Measurements from ENCODE around the gene USP43.

USP43 gene

GRCh38 chr17:9725575-9725974 is 80.3 kb downstream of the USP43 start:
- no peak for DNase-seq

GRCh38 chr17:9726291-9726690 is 81.0 kb downstream of the USP43 start:
- DNase-seq: no peak

DNA sequence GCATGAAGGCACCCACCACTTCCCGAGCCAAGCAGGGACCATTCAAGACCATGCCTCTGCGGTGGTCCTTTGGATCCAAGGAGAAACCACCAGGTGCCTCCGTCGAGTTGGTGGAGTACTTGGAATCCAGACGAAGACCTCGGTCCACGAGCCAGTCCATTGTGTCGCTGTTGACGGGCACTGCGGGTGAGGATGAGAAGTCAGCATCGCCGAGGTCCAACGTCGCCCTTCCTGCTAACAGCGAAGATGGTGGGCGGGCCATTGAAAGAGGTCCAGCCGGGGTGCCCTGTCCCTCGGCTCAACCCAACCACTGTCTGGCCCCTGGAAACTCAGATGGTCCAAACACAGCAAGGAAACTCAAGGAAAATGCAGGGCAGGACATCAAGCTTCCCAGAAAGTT is 82.7 kb downstream of the USP43 start:
- no peak for DNase-seq

- DNase-seq: no peak
These were observed 83.2 kb downstream of the USP43 start for GRCh38 chr17:9728564-9728963.

DNA sequence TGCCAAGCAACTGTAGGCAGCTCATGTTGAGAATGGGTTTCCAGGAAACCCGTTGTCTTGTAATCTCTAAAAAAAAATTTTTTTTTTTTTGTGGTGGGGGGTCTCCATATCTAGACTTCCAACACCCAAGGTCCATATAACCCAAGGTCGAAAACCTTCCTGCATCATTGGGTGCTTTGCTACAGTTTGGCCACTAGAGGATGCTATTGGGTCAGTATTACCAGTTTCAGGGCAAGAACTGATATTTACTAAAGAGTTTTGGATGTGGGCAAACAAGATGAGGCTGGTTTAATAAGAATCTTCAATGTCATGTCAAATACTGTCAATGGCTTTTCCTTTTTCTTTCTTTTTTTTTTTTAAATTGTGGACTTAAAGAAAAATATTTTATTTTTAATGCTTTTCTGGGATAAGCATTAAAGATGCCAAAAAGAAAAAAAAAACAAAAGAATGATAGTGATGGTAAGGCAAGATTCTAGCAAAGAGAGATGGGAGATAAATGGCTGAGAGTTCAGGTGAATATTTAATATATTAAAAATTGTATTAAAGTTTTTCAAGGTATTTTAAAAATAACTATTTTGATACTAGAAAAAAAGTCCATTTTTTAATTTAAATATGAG is 83.8 kb downstream of the USP43 start:
- no peak for DNase-seq

DNA sequence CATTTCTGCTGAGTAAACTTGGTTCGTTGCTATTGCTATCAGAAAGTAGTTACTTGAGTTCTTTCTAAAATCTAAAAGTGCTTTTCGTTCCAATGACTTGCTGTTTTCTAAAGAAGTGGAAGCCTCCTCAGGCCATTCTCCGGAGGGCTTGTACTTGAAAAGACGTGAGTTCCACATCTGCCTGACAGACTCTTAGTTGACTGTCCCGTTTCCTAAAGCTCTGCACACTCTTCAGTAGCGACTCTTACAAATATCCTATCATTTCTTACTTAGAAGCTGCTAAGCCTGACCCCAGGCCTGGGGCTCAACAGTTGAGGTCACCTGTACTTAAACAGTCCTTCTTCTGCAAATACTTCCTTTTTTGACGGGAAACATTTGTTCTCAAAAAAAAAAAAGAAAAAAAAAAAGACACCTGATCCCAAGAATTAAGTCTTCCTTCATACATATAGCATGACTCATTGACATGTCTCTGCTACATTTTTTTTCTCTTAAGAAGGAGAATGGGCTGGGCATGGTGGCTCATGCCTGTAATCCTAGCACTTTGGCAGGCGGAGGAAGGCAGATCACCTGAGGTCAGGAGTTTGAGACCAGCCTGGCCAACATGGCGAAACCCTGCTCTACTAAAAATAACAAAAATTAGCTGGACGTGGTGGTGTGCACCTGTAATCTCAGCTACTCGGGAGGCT is 84.6 kb downstream of the USP43 start:
- no peak for DNase-seq

DNA sequence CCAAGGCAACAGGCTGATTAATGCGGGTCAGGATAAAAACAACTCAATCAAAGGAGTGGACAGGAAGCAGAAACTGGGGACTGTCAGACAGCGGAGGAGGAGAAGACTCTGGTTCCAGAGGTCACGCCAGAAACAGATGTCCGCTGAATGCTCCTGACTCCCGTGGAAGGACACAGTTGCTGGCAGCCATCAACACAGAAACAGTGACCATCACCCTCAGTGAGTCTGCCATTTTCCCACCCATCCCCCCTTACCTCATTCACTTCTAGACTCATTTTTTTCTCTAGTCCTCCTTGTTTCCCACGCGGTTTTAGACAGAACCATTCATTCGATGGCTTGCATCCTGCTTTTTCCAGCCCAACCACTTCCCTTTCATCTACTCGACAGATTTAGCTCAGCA is 105.2 kb downstream of the USP43 start:
- no peak for DNase-seq

DNA sequence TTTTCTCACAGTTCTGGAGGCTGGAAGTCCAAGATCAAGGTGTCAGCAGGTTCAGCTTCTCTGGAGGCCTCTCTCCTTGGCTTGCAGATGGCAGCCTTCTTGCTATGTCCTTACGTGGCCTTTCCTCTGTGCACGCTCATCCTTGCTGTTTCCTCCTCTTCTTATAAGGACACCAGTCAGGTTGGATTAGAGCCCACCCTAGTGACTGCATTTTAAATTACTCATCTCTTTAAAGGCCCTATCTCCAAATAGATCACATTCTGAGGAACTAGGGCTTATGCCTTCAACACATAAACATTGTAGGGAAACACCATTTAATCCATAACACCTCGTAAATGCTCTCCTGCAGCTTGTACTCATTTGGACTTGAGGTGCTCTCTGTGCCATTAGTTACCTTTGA is 109.8 kb downstream of the USP43 start:
- no peak for DNase-seq

DNA sequence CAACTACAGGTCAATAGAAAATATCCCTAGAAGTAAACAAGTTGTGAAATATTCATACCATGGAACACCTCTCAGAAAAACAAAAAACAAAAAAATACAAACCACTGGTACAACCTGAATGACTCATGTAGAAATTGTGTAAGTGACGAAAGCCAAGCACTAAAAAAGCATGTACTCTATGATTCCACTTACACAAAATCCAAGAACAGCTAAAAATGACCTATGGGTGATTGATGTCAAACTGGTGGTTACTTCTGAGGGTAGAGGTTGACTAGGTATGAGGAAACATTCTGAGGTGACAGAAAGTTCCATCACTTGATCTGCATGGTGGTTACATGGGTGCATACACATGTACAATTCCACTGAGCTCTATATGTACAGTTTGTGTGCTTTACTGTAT is 114.9 kb downstream of the USP43 start:
- DNase-seq: no peak

GRCh38 chr17:9763643-9764042 is 118.3 kb downstream of the USP43 start:
- no peak for DNase-seq

- DNase-seq: no peak
These were observed 120.0 kb downstream of the USP43 start for GRCh38 chr17:9765322-9765721.

- no peak for DNase-seq
These were observed 121.7 kb downstream of the USP43 start for GRCh38 chr17:9766970-9767369.

DNA sequence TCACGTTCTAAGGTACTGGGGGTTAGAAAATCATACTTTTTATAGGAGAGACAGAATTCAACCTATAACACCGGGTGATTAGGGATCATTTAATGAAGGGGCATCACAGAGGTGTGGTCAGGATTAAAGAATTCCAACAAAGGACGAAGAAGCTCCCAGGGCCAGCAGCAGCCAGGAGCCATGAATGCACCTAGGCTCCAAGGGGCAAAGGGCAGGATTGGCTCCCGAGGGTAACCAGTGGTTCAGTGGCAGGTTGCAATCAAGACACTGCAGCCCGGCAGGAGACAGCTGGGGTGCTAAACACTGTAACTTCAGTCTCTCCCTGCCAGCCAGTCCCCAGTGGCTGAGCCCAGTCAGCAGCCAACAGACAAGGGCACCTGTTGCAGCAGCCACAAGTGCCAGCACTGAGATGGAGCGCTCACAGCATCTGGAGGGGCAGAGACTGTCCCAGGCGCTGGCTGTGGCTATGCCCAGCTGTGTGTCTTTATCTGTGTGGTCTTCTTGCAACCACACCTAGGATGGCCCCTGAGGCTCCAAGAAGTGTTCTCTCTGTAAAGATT is 122.2 kb downstream of the USP43 start:
- no peak for DNase-seq

GRCh38 chr17:9768381-9768934 is 123.1 kb downstream of the USP43 start:
- DNase-seq: peak; percentile 56

GRCh38 chr17:9769036-9769695 is 123.8 kb downstream of the USP43 start:
- no peak for DNase-seq

DNA sequence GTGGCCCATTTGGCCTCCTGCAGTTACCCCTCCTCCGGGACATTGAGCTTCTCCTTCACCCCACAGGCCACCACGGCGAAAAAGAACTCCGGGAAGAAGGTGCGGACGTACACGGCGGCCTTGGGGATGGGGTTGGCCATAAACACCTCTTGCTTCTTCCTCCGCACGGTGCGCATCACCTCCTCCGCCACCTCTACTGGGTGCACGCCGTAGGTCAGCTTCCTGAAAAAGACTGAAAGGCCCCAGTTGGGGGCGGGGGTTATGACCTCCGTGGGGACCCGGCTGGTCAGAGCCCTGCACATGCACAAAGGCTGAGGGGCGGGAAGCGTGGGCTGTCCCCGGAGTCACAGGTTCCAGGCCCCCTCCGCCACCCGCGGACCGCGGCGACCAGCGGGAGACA is 126.1 kb downstream of the USP43 start:
- DNase-seq: no peak

- no peak for DNase-seq
These were observed 127.3 kb downstream of the USP43 start for GRCh38 chr17:9772658-9773057.

DNA sequence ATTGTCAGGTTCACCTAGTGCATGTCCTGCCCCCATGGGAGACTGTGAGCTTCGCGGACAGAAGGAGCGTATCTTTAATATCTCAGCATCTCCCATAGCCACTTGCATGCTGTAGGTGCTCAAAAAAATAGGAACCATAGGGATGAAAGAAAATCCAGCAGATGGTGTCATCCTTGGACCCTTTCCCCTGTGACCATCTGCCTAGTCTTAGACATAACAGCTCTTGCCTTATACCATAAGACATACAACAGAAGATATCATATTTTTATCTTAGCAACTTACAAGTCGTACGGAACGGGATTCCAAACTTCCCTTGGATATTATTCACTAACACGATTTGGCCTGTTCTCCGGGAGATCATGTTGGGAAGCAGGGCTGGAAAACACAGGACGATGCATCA is 131.6 kb downstream of the USP43 start:
- no peak for DNase-seq

All from activated CD8-positive, alpha-beta memory T cell treated with anti-CD3 and anti-CD28 coated beads for 24 hours (primary cell).